ENCODE results near the gene MS4A4E. TPM values are rescaled to one million over a fixed set of nuclear protein-coding genes. Genes with fewer than 3 reads are reported as not detected.

MS4A4E gene
- total RNA-seq, 6 experiments from 2014 or later = 1.1 to 3.8 (median 3.1) TPM

DNA sequence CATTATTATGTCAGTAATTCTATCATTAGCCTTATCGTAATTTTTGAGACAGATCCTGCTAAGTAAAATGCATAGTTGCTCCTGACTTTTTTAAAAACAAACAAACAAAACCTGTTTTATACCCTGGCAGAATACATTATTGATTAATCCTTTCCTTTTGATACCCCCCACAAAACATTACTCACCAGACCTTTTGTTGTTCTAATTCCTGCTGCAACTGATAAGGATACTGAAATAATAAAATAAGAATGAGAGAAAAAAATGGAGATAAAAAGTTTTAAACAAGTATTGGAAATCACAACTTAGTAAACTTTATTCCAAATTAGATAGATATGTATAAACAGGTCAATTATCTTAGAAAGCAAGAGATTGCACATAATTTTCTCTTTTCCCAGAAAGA is 28.6 kb downstream of the MS4A4E start:
- Histone ChIP-seq H3K4me1 (no peaks in the 10 kb centered on the region), H3K27me3 (no peaks in the 10 kb centered on the region), H3K4me3 (no peak overlapping the region), H3K27ac (no peak overlapping the region), H3K9me3 (no peaks in the 10 kb centered on the region), H3K36me3 (no peaks in the 10 kb centered on the region)
- WGBS (ENCODE audit: insufficient coverage, low coverage, low lambda C conversion rate, missing lambda C conversion rate) = 68% methylated on average over 1 of the region's 1 CpG
- ATAC-seq (no peak), DNase-seq (no peak)
- intact Hi-C loops (cut with DNase I) = no loop called here
- TF ChIP-seq, protein P1, sequence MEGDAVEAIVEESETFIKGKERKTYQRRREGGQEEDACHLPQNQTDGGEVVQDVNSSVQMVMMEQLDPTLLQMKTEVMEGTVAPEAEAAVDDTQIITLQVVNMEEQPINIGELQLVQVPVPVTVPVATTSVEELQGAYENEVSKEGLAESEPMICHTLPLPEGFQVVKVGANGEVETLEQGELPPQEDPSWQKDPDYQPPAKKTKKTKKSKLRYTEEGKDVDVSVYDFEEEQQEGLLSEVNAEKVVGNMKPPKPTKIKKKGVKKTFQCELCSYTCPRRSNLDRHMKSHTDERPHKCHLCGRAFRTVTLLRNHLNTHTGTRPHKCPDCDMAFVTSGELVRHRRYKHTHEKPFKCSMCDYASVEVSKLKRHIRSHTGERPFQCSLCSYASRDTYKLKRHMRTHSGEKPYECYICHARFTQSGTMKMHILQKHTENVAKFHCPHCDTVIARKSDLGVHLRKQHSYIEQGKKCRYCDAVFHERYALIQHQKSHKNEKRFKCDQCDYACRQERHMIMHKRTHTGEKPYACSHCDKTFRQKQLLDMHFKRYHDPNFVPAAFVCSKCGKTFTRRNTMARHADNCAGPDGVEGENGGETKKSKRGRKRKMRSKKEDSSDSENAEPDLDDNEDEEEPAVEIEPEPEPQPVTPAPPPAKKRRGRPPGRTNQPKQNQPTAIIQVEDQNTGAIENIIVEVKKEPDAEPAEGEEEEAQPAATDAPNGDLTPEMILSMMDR (IDR thresholded peaks at IDR 0.05) = no peak
- no peak for TF ChIP-seq POLR2A (IDR thresholded peaks at IDR 0.05)

DNA sequence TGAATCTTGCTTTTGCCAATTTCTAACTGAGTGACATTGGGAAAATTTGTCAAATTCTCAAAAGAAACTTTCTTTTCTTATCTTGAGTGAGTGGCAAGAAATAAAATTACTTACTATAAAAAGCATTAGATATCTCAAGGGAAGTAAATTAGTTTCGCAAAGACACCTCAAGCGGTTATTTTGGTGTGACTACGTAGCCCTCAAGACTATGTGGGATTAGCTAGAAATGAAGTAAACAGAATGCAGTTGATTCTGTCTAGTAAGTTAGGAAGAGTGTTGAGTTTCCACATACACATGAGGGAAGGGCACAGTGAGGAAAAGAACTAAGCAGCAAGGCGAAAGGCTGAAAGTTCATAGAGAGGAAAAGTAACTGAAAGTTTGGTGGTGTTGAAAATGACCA is 31.7 kb downstream of the MS4A4E start:
- Histone ChIP-seq H3K27me3 (no peaks in the 10 kb centered on the region), H3K4me3 (no peak overlapping the region), H3K36me3 (no peaks in the 10 kb centered on the region), H3K27ac (no peak overlapping the region), H3K9me3 (no peaks in the 10 kb centered on the region), H3K4me1 (no peaks in the 10 kb centered on the region)
- TF ChIP-seq, protein P1 (IDR thresholded peaks at IDR 0.05) = no peak
- TF ChIP-seq POLR2A (IDR thresholded peaks at IDR 0.05) = no peak
- ATAC-seq = no peak
- intact Hi-C loops (cut with DNase I) = no loop called here
- DNase-seq = no peak
- 71% methylated on average over 4 of the region's 4 CpGs for WGBS (ENCODE audit: insufficient coverage, low coverage, low lambda C conversion rate, missing lambda C conversion rate)

DNA sequence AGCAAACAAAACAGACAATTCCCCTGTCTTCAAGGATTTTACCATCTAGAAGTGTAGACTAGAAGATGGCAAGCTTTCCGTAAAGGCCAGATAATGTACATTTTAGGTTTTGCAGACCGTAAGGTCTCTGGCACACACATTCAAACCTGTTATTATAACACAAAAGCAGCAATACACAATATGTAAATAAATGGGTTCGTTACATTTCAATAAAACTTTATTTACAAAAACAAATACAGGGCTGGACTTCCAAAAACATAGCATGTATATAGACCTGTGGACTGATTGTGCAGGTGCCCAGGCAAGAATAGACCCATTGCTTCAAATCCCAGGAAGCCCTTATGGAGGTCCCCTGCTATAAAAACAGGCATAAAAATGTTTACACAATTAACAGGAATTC is 33.0 kb downstream of the MS4A4E start:
- Histone ChIP-seq H3K27me3 (no peaks in the 10 kb centered on the region), H3K9me3 (no peaks in the 10 kb centered on the region), H3K36me3 (no peaks in the 10 kb centered on the region), H3K27ac (no peak overlapping the region), H3K4me1 (no peaks in the 10 kb centered on the region), H3K4me3 (no peak overlapping the region)
- intact Hi-C loops (cut with DNase I) = no loop called here
- no peak for TF ChIP-seq POLR2A (IDR thresholded peaks at IDR 0.05)
- TF ChIP-seq, protein P1 (IDR thresholded peaks at IDR 0.05) = no peak
- ATAC-seq (no peak), DNase-seq (no peak)
- 75% methylated on average over 3 of the region's 3 CpGs for WGBS (ENCODE audit: insufficient coverage, low coverage, low lambda C conversion rate, missing lambda C conversion rate)

DNA sequence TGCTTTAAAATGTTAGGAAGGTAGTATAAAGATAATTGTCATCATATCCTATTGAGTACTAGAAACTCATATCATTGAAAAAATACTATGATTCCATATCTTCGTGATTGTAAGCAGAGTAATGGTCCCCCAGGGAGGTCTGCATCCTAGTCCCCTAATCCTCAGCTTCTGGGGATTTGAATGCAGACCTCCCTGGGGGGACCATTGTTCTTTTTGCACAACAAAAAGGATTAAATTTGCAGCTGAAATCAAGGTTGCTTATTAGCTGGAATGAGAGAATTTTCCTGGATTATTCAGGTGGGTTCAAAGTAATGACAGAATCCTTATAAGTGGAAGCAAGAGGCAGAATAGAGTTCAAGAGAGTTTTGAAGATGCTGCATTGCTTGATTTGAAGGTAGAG is 34.0 kb downstream of the MS4A4E start:
- intact Hi-C loops (cut with DNase I) = no loop called here
- 17% methylated on average over 1 of the region's 1 CpG for WGBS (ENCODE audit: insufficient coverage, low coverage, low lambda C conversion rate, missing lambda C conversion rate)
- no peaks in the 10 kb centered on the region for H3K9me3 ChIP-seq

More for the DNA sequence above, 34.0 kb downstream of the MS4A4E start:
- Histone ChIP-seq H3K27ac (no peak overlapping the region), H3K36me3 (no peaks in the 10 kb centered on the region), H3K4me1 (no peaks in the 10 kb centered on the region), H3K27me3 (no peaks in the 10 kb centered on the region), H3K4me3 (no peak overlapping the region)
- ATAC-seq (no peak), DNase-seq (no peak)
- no peak for TF ChIP-seq POLR2A (IDR thresholded peaks at IDR 0.05)
- TF ChIP-seq, protein P1 (IDR thresholded peaks at IDR 0.05) = no peak
